Endothelial cell of umbilical vein (primary cell): ENCODE results near the gene LRCOL1. TPM values are rescaled to one million over a fixed set of nuclear protein-coding genes. Genes with fewer than 3 reads are reported as not detected.

Experiments
- BruUV-seq: library from RNA; stranded (reverse); fragments of 400-500 nt; replicated peaks from 2 replicates; lab custom pipeline; 2021; lab: Mats Ljungman, UMichigan
- CTCF ChIA-PET: fragments of 300-600, 350-600 bp; sonication (Branson Sonifier 250); formaldehyde crosslinking; loops from one replicate; lab custom pipeline; 2021; ENCODE audit warnings: antibody characterized with exemption, inconsistent platforms; lab: Charles Lee
- POLR2A ChIA-PET: fragments of 300-600, 350-600 bp; sonication (Branson Sonifier 250); formaldehyde crosslinking; loops from one replicate; lab custom pipeline; 2021; ENCODE audit warnings: antibody characterized with exemption, inconsistent platforms; lab: Charles Lee
- DNase-seq: peaks from one replicate; pipeline ENCODE4 v3.0.0-alpha.2; 2011; ENCODE audit warnings: low read depth, low spot score
- FAIRE-seq: peaks from 2 replicates; lab custom pipeline; 2011; peaks lifted over from hg19 to GRCh38; lab: Jason Lieb, UNC
- H2AFZ ChIP-seq: 2 replicates; pipeline ENCODE4 v1.6.0; 2012; ENCODE audit warnings: low read depth, low read length, control low read depth, inconsistent platforms
- H3K27ac ChIP-seq: 2 replicates; pipeline ENCODE4 v1.5.1; 2011; ENCODE audit warnings: low read depth, mild to moderate bottlenecking, control low read depth, low read length, moderate library complexity; ENCODE audit not compliant: insufficient read depth
- H3K27me3 ChIP-seq, 2 experiments: 2 replicates each; pipeline versions ENCODE4 v1.6.0 to v1.6.1; 2011; ENCODE audit warnings: low read length in 2 of 2, mixed read lengths in 1 of 2; ENCODE audit not compliant: control insufficient read depth in 2 of 2, insufficient read depth in 2 of 2
- H3K36me3 ChIP-seq, 2 experiments: 2 replicates in 1 of 2; 3 replicates in 1 of 2; pipeline ENCODE4 v1.5.1; 2011; ENCODE audit warnings: low read length in 2 of 2, mild to moderate bottlenecking in 1 of 2, moderate library complexity in 1 of 2; ENCODE audit not compliant: control insufficient read depth in 2 of 2, insufficient read depth in 2 of 2; ENCODE audit errors: extremely low read depth in 1 of 2
- H3K4me1 ChIP-seq: 3 replicates; pipeline ENCODE4 v1.5.1; 2011; ENCODE audit warnings: mild to moderate bottlenecking, low read length; ENCODE audit not compliant: control insufficient read depth, insufficient read depth; ENCODE audit errors: extremely low read depth
- H3K4me2 ChIP-seq: 2 replicates; pipeline ENCODE4 v1.6.1; 2011; ENCODE audit warnings: low read length, control low read depth, mixed read lengths; ENCODE audit not compliant: insufficient read depth
- H3K4me3 ChIP-seq, 3 experiments: fragments of 200-600 bp in 1 of 3; sonication (generic), shearing (Covaris generic) in 1 of 3; replicated peaks in 1 of 3; 2 replicates each; pipeline ENCODE4 v1.5.1; 2011 to 2016; ENCODE audit warnings: control low read depth in 3 of 3, low read length in 3 of 3, mild to moderate bottlenecking in 2 of 3, inconsistent platforms in 1 of 3, low read depth in 1 of 3, moderate library complexity in 1 of 3; ENCODE audit not compliant: insufficient read depth in 1 of 3
- H3K79me2 ChIP-seq: 2 replicates; pipeline ENCODE4 v1.6.0; 2012; ENCODE audit warnings: low read length, inconsistent platforms; ENCODE audit not compliant: control insufficient read depth, insufficient read depth
- H3K9ac ChIP-seq: replicated peaks from 2 replicates; pipeline ENCODE3; 2011; ENCODE audit warnings: low read length, control low read depth; ENCODE audit not compliant: insufficient read depth; ENCODE audit errors: extremely low read depth
- H3K9me1 ChIP-seq: replicated peaks from 3 replicates; pipeline ENCODE4 v1.6.0; 2011; ENCODE audit warnings: mild to moderate bottlenecking, low read length; ENCODE audit not compliant: control insufficient read depth, insufficient read depth; ENCODE audit errors: extremely low read depth
- H3K9me3 ChIP-seq: replicated peaks from 2 replicates; pipeline ENCODE4 v1.5.1; 2012; ENCODE audit warnings: low read length, inconsistent platforms; ENCODE audit not compliant: control insufficient read depth, insufficient read depth
- H4K20me1 ChIP-seq: replicated peaks from 2 replicates; pipeline ENCODE3; 2011; ENCODE audit warnings: mild to moderate bottlenecking, low read length; ENCODE audit not compliant: control insufficient read depth, insufficient read depth; ENCODE audit errors: extremely low read depth
- EZH2 ChIP-seq: IDR thresholded peaks from 2 replicates; pipeline ENCODE4 v1.6.1; 2012; ENCODE audit warnings: borderline replicate concordance, low read depth, mild to moderate bottlenecking, moderate library complexity, low read length, inconsistent platforms; ENCODE audit not compliant: severe bottlenecking
- FOS ChIP-seq: IDR thresholded peaks from 2 replicates; pipeline ENCODE4 v1.6.1; 2011; ENCODE audit warnings: mild to moderate bottlenecking, low read length, moderate library complexity, borderline replicate concordance; ENCODE audit not compliant: insufficient read depth
- GATA2 ChIP-seq: IDR thresholded peaks from 2 replicates; pipeline ENCODE4 v1.7.0; 2011; ENCODE audit warnings: low read depth, mild to moderate bottlenecking, moderate library complexity, mixed read lengths, low read length; ENCODE audit not compliant: insufficient read length, insufficient read depth
- JUN ChIP-seq: IDR thresholded peaks from 2 replicates; pipeline ENCODE4 v1.6.1; 2011; ENCODE audit warnings: borderline replicate concordance, low read depth; ENCODE audit not compliant: insufficient read length, insufficient read depth
- MYC ChIP-seq: IDR thresholded peaks from one replicate; pipeline ENCODE4 v1.6.1; 2011; ENCODE audit warnings: mild to moderate bottlenecking, low read depth, low read length
- POLR2A ChIP-seq: IDR thresholded peaks from 2 replicates; pipeline ENCODE4 v1.6.1; 2012; ENCODE audit warnings: low read depth, mild to moderate bottlenecking, control low read depth, low read length
- POLR2AphosphoS5 ChIP-seq: IDR thresholded peaks from 2 replicates; pipeline ENCODE4 v1.6.1; 2012; ENCODE audit warnings: low read depth, mild to moderate bottlenecking, control low read depth, low read length, moderate library complexity; ENCODE audit not compliant: insufficient read depth
- dilution Hi-C: fragments of 300-500 bp; cut with MboI; formaldehyde crosslinking; loops from one replicate; pipeline ENCODE4 v1.15.0; 2019; ENCODE audit warnings: low sequenced_read_pairs; ENCODE audit not compliant: extremely low pct_ligation_motif_present
- intact Hi-C: fragments of 100-400 bp; cut with micrococcal nuclease; formaldehyde crosslinking; loops from one replicate; pipeline ENCODE4 v1.10.0; 2022
- polyA plus RNA-seq, 4 experiments: library from polyadenylated mRNA; depleted of rRNA in 3 of 4; stranded (reverse) in 3 of 4; unstranded in 1 of 4; fragments of >200 nt; gene quantifications; 2 replicates each; pipeline versions ENCODE4 v1.2.1 to v1.2.3, GENCODE V29; 2011 to 2012; ENCODE audit warnings: missing spikeins in 1 of 4
- total RNA-seq: library from RNA; stranded (reverse); gene quantifications from 2 replicates; pipeline ENCODE4 v1.2.3, GENCODE V29; 2021
- TF ChIP-seq, protein P1 (sequence below), 2 donors: IDR thresholded peaks; 1 replicate in 1 of 2; 2 replicates in 1 of 2; pipeline ENCODE4 v1.5.1; 2011; ENCODE audit warnings: low read length in 2 of 2, mild to moderate bottlenecking in 2 of 2, moderate library complexity in 2 of 2, control low read depth in 1 of 2, inconsistent platforms in 1 of 2, low read depth in 1 of 2; ENCODE audit not compliant: insufficient read depth in 1 of 2; ENCODE audit errors: extremely low read depth in 1 of 2
- TF ChIP-seq, protein P2 (sequence below): IDR thresholded peaks from 2 replicates; pipeline ENCODE4 v1.6.1; 2011; ENCODE audit not compliant: insufficient read depth, insufficient read length

LRCOL1 gene
- total and polyA plus RNA-seq, 2 donors (not counting 3 experiments of a cell fraction or from before 2014, with no cell fraction given), result 1.2 to 1.5 TPM

DNA sequence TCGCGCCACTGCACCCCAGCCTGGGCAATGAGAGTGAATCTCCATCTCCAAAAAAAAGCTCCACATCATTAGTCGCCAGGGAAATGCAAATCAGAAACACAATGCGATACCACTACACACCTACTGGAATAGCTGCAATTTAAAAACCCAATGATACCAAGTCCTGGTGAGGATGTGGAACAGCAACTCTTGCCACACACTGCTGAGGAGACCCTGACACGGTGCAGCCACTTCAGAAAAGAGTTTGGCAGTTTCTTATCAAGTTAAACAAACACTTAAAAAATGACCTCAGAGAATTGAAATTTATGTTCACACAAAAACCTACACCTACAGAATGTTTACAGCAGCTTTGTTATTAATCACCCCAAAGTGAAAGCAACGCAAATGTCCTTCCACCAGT is 20.3 kb upstream of the LRCOL1 start:
- H3K9me1 ChIP-seq, result no peaks in the 10 kb centered on the region
- BruUV-seq, result no TSS peak
- DNase-seq (no peak), FAIRE-seq (no peak)
- H3K27ac ChIP-seq, result no peak overlapping the region
- H4K20me1 ChIP-seq, result no peaks in the 10 kb centered on the region
- ChIA-PET CTCF (interaction anchor here (2.6 to 2.7 kb wide), 2 partner anchors 8 to 16 kb away, joined by 7 to 10 read pairs; no protein-coding TSS in a partner anchor), POLR2A (no interaction called here)
- H3K9me3 ChIP-seq, result no peaks in the 10 kb centered on the region
- H3K9ac ChIP-seq, result no peak overlapping the region
- TF ChIP-seq, protein P1, sequence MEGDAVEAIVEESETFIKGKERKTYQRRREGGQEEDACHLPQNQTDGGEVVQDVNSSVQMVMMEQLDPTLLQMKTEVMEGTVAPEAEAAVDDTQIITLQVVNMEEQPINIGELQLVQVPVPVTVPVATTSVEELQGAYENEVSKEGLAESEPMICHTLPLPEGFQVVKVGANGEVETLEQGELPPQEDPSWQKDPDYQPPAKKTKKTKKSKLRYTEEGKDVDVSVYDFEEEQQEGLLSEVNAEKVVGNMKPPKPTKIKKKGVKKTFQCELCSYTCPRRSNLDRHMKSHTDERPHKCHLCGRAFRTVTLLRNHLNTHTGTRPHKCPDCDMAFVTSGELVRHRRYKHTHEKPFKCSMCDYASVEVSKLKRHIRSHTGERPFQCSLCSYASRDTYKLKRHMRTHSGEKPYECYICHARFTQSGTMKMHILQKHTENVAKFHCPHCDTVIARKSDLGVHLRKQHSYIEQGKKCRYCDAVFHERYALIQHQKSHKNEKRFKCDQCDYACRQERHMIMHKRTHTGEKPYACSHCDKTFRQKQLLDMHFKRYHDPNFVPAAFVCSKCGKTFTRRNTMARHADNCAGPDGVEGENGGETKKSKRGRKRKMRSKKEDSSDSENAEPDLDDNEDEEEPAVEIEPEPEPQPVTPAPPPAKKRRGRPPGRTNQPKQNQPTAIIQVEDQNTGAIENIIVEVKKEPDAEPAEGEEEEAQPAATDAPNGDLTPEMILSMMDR (IDR thresholded peaks at IDR 0.05; ENCODE audit: extremely low read depth in 1 of 2, insufficient read depth in 1 of 2, low read depth in 1 of 2, low read length in 2 of 2), result no peak
- no peak for TF ChIP-seq POLR2AphosphoS5
- no peak for TF ChIP-seq EZH2
- TF ChIP-seq, protein P2, sequence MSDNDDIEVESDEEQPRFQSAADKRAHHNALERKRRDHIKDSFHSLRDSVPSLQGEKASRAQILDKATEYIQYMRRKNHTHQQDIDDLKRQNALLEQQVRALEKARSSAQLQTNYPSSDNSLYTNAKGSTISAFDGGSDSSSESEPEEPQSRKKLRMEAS, result no peak
- no peak for TF ChIP-seq FOS
- TF ChIP-seq MYC, result no peak
- no peak for TF ChIP-seq POLR2A
- TF ChIP-seq JUN, result no peak
- no peak for TF ChIP-seq GATA2
- no peaks in the 10 kb centered on the region for H3K4me1 ChIP-seq
- intact Hi-C loops, result no loop called here
- no peaks in the 10 kb centered on the region for H3K79me2 ChIP-seq
- H3K4me2 ChIP-seq, result no peak overlapping the region
- no peak overlapping the region for H3K4me3 ChIP-seq
- no peak overlapping the region for H2AFZ ChIP-seq
- peaks cover 2 to 10% of the 10 kb centered on the region in 2 experiments for H3K36me3 ChIP-seq
- dilution Hi-C loops, result no loop called here
- no peaks in the 10 kb centered on the region for H3K27me3 ChIP-seq
